HG02678 (cell line): ENCODE results near the gene ATP9B.
"Not testable (repeated sequence)": the region's sequence is repeated elsewhere in the genome, so short reads cannot be mapped to it uniquely, and the experiment has no call there.

ENCODE experiments used
- ATAC-seq: cut with Tn5 transposase; IDR thresholded peaks from one replicate; pipeline ENCODE4 v1.9.1; 2021; ENCODE audit warnings: mild to moderate bottlenecking, moderate library complexity; ENCODE audit not compliant: unreplicated experiment

ATP9B gene

DNA sequence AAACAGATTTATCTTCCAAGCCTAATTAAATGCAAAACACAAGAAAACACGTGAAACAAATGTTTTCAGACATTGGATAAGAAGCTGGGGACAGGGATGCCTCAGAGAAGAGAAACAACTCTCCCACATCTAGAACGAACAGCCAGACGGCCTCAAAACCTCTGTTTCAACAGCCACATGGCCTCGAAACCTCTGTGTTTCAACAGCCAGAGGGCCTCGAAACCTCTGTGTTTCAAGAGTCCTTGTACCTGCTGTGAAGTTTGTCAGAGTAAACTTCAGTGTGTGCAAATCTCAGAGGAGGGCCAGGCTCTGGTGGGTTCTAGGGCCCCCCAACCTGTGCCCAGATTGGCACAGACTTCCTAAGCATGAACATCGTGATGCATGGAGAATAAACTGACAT is 283.2 kb downstream of the ATP9B start:
- no peak for ATAC-seq

DNA sequence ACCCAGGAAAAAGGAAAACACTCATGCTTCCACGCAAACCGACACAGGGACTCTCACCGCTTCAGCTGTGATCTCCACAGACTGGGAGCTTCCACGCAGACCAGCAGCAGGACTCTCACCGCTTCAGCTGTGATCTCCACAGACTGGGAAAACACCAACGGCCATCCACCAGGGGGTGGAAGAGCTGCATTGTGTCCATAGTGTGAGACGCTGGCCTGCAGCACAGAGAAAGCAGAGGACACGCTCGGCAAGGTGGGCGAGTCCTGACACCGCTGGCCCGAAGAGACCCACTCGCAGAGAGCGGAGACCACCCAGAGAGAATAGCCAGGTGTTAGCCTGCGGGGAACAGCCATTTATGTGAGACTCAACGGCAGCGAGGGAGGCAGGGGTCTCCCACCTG is 284.1 kb downstream of the ATP9B start:
- ATAC-seq: no peak

DNA sequence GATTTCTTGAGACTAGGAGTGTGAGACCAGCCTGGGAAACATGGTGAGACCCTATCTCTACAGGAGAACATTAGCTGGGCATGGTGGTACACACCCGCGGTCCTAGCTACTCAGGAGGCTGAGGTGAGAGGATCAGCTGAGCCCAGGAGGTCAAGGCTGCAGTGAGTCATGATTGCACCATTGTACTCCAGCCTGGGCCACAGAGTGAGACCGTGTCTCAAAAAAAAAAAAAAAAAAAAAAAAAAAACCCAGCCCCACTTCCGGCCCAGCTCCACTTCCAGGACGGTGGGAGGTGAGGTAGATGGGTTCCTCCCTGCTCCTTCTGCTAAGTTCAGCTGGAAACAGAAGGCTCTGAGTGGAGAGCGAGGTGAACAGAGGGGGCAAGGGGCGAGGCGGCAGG is 285.2 kb downstream of the ATP9B start:
- ATAC-seq: no peak

DNA sequence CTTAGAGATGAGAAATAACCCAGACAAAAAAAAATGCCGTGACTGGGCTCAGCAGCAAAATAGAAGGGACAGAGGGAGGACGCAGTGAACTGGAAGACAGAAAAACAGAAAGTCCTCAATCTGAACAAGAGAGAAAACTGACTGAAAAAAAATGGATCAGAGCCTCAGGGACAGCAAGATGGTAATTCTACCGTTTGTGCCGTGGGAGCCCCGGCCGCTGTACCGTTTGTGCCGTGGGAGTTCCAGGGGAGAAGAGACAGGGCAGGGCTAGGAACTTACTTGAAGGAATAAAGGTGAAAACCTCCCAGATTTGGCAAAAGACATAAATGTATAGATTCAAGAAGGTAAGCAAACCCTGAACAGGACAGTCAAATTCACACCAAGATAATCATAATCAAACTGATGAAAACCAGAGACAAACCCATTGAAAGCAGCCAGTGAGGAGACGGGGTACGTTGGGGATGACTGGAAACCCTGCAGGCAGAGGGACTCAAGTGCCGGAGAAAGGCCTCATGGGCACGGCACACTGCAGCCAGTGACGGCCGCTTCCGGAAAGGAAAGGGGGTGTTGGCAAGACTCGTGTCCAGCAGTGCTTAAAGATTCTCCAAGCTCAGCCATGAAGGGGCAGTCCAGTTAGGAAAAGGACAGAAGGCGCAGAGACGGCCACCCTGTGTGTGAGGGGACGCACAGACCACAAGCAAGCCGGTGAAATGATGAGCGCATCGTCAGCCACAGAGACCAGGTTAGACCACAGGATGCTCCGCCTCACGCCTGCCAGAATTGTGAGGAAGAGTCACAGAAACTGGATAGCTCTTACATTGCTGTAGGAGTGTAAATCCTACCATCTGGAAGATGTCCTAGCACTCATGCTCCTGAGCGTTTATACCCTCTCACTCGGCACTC is 286.5 kb downstream of the ATP9B start:
- ATAC-seq: peak; percentile 33

DNA sequence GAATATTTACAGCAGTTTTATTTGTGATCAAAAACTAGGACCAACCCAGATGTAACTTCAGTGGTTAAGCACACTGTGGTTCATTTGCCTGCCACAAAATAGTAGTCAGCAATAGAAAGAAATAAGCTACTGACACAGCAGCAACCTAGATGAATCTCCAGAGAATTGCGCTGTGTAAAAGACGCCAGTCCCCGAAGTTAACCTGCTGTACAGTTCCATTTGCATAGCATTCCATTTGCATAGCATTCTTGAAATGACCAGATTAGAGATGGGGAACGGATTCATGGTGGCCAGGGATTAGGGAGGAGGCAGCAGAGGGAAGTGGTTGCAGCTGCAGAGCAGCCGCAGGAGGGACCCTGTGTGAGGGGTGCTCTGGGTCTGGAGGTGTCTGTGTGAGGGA is 287.2 kb downstream of the ATP9B start:
- ATAC-seq: peak; percentile 91

GRCh38 chr18:79360933-79361332 is 291.7 kb downstream of the ATP9B start:
- no peak for ATAC-seq

DNA sequence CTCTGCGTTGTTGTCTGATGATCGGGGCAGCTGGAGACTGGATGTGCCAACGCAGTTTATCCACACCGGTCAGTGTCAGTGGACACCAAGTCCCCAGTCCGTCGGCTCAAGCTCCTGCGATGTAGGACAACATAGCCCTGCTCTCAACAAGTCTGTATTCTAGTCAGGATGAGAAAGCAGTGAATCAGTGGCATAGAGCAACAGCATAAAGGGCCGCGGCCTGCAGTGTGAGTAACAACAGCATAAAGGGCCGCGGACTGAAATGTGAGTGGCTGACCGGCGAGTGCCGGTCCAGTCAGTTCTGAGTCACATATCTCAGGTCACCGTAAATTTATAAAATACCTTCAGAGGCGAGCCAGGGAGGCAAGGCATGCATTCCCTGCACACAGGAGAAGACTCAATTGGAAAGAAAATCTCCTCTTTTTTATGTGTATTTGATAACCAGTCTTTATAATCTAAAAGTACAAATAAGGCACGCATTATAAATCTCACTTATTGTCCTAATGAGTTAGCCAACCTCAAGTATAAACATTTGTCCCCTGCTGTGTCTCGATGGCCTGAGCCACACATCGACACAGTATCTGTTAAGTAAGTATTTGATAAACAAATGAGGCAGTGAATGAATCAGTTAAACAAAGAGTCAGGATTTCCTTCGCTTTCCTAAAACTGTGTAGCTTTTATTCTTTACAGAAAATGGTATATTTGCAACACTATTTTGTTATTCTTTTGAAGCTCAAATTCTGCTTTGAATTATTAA is 292.8 kb downstream of the ATP9B start:
- ATAC-seq: no peak

DNA sequence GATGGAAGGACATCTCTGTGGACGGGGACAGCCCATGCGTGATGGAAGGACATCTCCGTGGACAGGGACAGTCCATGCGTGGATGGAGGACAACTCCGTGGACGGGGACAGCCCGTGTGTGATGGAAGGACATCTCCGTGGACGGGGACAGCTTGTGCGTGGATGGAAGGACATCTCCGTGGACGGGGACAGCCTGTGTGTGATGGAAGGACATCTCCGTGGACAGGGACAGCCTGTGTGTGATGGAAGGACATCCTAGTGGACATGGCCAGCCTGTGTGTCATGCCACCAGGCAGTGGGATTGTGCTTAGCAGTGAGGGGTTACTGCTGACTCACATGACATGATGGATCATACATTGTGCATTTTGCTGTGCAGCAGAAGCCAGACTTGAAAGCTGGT is 296.5 kb downstream of the ATP9B start:
- no peak for ATAC-seq

- ATAC-seq: no peak
Observed at GRCh38 chr18:79366177-79367094, 297.2 kb downstream of the ATP9B start.

GRCh38 chr18:79367480-79367879 is 298.3 kb downstream of the ATP9B start:
- no peak for ATAC-seq

DNA sequence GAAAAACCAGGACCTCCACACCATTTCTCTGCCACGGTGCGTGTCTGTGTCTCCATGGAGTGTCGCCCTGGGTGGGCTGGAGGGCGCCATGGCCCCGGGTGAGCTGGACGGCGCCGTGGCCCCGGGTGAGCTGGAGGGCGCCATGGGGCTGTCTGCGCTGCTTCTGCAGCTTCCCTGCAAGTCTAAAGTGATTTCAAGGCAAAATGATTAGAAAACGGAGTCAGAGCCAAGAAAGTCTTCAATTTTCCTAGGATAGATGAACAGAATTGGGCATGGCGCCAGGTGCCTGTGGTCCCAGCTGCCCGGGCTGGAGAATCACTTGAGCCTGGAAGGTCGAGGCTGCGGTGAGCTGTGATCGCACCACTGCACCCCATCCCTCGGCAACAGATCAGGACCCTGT is 298.8 kb downstream of the ATP9B start:
- ATAC-seq: no peak

DNA sequence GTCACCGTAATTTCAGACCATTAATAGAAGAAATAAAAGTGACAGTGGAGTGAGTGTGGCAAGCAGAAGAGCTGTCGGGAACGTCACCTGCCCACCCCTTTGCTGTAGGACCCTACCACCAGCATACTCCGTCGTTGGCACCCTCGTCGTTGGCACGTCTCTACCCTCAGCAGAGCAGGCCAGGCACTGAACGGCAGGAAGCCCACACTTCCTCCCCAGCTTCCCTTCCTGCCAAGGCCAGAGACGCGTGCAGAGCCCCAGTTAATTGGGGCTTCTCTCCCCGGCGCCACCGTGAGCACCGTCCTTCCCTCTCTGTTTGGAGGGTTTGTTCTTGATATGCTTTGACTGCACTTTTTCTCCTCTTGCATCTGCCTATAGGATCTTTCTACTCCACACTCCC is 299.5 kb downstream of the ATP9B start:
- ATAC-seq: no peak

- no peak for ATAC-seq
Observed at GRCh38 chr18:79371561-79372121, 302.4 kb downstream of the ATP9B start.

DNA sequence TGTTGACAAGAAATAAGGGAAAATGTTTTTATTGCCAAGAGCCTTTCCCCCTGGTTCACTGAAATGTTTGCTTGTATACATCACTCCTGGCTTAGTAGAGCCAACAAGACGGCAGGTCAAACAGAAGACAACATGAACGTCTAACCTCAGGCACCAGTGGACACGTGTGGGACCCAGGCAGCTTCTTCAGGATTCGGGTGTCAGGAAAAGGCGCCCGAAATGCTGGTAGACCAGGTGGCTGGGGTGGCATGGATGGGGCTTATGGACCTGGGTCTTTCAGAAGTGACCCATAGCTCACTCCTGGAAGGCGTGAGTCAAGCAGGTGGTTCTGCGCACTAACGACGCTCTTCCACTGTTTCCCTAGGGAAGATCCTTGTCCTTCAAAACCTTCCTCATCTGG is 303.3 kb downstream of the ATP9B start:
- no peak for ATAC-seq

DNA sequence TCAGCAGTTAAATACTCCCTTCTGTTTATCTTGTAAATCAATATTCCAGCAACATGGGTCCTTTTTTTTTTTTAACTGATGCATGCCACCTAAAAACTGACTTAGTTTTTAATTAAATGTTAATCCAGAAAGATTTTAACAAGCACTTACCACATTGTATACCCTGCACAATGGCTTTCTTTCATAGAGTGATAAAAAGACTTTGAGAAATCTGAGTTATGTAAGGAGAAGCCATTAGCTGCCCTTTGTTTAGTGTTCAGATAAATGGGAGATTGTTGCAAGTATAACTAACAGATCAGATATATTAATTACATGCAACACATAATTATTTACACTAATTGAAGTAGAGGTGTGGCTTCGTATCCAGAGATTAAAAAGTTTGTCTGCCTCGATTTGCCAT is 303.8 kb downstream of the ATP9B start:
- no peak for ATAC-seq

DNA sequence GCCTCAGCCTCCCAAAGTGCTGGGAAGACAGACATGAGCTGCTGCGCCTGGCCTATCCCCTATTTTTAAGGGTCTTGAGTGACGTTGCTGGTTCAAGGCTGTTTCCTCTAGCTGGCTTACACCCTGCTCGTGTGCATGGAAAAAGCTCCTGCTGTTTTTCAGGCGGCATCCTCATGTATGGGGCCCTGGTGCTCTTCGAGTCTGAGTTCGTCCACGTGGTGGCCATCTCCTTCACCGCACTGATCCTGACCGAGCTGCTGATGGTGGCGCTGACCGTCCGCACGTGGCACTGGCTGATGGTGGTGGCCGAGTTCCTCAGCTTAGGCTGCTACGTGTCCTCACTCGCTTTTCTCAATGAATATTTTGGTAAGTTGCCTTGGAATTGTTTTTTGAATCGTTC is 304.5 kb downstream of the ATP9B start:
- no peak for ATAC-seq

DNA sequence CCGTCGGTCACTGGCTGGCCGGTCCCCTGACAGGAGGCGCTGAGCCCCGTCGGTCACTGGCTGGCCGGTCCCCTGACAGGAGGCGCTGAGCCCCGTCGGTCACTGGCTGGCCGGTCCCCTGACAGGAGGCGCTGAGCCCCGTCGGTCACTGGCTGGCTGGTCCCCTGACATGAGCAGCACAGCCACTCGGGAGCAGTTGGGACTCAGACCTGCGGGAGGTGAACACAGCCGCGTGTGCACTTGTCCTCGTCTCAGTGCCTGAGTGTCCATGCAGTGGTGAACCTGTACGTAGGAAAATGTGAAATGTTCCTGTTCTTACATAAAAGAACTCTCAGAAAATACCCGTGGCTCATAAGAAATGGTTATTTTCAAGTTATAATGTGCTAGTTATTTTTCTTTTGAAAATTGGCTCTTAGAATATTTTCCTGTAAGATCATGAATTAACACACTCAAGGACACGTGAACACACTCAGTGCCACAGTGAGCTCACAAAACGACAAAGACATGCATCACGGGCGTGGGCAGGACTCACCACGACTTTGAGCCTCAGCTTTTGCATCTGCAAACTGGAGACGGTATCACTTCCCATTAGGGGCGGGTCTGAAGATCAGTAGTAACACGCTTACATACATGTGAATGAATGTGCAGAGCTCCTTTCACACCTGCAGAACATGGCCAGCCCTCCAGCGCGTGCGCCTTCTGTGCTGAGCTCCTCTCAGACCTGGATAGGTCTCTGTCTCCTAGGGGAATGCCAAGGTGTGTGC is 305.4 kb downstream of the ATP9B start:
- peak; percentile 85 for ATAC-seq

- no peak for ATAC-seq
Observed at GRCh38 chr18:79375441-79376154, 306.4 kb downstream of the ATP9B start.

DNA sequence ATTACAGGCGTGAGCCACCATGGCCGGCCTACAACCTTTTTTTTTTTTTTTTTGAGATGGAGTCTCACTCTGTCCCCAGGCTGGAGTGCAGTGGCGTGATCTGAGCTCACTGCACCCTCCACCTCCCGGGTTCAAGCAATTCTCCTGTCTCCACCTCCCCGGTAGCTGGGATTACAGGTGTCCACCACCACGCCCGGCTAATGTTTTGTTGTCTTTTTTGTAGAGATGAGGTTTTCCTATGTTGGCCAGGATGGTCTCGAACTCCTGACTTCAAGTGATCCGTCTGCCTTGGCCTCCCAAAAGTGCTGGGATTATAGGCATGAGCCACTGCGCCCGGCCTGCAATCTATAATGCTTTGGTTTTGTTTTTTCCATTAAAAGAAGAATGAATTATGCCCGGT is 307.5 kb downstream of the ATP9B start:
- not testable (repeated sequence) for ATAC-seq
